ENCODE measurements around the gene GGT7.
"Not testable (repeated sequence)": the region's sequence is repeated elsewhere in the genome, so short reads cannot be mapped to it uniquely, and the experiment has no call there.

Gene GGT7, protein sequence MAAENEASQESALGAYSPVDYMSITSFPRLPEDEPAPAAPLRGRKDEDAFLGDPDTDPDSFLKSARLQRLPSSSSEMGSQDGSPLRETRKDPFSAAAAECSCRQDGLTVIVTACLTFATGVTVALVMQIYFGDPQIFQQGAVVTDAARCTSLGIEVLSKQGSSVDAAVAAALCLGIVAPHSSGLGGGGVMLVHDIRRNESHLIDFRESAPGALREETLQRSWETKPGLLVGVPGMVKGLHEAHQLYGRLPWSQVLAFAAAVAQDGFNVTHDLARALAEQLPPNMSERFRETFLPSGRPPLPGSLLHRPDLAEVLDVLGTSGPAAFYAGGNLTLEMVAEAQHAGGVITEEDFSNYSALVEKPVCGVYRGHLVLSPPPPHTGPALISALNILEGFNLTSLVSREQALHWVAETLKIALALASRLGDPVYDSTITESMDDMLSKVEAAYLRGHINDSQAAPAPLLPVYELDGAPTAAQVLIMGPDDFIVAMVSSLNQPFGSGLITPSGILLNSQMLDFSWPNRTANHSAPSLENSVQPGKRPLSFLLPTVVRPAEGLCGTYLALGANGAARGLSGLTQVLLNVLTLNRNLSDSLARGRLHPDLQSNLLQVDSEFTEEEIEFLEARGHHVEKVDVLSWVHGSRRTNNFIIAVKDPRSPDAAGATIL

DNA sequence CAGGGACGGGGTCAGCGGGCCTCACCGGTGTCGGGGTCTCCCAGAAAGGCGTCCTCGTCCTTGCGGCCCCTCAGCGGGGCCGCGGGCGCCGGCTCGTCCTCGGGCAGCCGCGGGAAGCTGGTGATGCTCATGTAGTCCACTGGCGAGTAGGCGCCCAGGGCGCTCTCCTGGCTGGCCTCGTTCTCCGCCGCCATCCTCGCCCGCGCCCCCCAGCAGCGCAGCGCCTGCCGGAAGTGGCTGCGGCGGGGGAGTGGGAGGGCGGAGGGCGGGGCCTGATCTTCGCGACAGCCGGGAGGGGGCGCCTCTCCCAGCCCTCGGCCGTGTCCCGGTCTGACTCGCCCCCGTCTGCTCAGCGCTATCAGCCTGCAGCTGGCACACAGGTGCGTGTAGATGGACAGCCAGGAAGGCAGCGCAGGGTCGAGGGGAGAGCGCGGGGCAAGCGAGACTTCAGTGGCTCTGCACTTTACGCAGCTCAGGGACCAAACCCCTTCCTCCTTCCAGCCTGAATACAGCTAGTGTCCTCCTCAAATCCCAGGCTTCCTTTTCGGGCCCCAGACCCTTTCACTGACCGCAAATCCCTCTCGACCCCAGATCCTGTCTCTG is at the start of gene GGT7:
TSS of gene GGT7 (minus strand) at position 235 of the 603 bp plus-strand sequence. CDS start at position 194, 41 bp downstream.
- peak; percentile 79 for DNase-seq (ENCODE audit: low read depth)

DNA sequence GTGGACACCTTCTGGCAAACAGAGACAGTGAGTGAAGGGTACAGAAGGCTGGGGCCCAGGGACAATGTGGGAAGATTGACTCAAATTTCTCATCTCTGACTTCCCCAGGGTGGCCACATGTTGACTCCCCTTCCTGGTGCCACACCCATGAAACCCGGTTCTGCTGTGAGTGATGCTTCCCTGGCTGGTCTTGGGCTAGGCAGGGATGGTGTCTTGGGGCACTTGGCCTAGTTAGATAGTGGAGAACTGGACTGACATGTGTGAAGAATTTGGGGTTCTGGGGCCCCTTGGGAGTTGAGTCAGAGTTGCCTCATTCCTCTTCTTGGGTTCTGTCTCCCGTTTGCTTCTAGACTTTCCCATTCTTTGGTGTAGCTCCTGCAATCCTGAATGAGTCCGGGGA is 48.8 kb upstream of the GGT7 start:
- no peak for DNase-seq (ENCODE audit: low read depth)

DNA sequence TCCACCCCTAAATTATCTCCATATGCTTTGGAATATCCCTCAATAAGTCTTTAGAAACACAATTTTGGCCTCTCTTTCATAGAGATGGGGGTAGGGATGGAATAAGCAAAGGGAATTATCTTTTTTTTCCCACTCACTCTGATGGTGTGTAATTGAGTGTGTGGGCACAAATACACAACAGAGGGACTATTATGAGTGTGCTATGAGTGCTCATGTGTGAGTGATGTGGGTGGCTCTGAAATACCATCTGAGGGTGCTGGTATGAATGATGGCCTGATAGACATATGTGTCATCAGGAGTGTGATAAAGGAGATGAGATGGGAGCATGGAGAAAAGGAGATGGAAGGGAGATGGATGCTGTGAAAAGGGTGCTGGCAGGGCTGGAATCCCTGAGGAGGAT is 47.4 kb upstream of the GGT7 start:
- no peak for DNase-seq (ENCODE audit: low read depth)

DNA sequence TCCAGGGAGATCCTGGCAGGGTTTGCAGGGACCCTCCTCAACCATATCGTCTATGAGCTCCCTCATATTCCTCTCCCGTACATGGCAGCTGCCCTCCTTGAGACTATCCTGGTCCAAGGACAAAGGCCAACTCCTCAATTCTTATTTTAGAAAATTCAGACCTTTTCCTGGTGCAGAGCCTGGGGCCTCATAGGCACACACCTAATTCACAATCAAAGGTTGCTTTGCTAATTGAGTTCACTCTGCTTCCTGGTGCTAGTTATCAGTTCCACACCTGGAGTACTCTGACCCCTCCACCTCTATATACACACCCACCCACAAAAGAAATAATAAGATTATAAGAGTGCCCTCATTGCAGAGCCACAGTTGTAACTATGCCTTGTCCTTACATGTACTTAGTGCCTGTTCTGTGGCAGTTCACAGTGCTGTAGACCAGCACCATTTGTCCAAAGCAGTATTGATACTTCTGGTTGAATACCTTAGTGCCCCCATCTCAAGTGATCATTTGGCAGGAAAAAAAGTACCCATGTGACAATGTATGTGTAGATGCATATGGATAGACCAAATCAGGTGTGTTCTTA is 44.2 kb upstream of the GGT7 start:
- DNase-seq (ENCODE audit: low read depth): no peak

DNA sequence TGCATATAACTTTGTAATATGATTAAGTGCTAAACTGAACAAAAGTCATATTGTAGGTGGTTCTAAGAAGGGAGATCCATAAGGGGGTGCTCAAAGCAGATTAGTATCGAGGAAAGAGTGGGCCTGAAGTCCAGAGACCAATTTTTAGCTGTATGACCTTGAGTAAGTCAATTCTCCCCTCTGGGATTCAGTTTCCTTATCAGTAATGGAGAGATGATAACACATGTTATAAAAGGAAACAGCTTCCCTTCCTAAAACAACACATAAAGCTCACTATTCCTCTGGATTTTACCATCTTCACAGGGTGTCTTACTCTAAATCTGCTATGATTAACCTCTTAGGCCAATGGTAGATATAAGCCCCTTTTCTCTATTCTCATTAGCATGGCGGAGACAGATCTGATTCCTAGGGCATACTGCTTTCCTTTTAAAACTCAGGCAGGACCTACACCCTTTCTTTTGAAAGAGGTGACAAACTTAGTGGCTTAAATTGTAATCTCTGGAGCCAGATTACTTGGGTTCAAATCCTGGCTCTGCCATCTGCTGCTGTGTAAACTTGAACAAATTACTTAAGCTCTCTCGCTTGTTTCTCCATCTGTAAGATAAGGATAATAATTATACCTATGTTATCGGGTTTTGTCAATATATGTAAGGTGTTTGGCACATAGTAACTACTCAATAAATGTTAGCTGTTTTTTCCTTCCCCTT is 43.2 kb upstream of the GGT7 start:
- no peak for DNase-seq (ENCODE audit: low read depth)

DNA sequence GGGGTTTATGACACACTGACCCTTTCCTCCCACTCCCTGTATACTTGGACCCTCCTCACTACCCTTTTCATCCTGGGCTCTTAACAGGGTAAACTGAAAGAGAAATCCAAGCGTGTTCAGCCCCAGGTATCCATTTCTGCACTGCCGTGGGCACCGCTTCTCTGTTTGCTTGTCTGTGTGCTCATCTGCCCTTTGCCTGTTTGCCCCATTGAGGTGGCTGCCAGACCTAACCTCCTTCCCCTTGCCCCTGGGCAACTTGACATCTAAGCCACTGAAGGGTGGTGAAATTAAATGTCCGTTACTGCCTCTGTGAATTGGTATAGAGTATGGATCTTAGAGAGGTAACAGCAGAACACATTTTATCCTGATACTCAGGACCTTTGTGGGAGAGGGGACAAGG is 42.5 kb upstream of the GGT7 start:
- DNase-seq (ENCODE audit: low read depth): no peak

DNA sequence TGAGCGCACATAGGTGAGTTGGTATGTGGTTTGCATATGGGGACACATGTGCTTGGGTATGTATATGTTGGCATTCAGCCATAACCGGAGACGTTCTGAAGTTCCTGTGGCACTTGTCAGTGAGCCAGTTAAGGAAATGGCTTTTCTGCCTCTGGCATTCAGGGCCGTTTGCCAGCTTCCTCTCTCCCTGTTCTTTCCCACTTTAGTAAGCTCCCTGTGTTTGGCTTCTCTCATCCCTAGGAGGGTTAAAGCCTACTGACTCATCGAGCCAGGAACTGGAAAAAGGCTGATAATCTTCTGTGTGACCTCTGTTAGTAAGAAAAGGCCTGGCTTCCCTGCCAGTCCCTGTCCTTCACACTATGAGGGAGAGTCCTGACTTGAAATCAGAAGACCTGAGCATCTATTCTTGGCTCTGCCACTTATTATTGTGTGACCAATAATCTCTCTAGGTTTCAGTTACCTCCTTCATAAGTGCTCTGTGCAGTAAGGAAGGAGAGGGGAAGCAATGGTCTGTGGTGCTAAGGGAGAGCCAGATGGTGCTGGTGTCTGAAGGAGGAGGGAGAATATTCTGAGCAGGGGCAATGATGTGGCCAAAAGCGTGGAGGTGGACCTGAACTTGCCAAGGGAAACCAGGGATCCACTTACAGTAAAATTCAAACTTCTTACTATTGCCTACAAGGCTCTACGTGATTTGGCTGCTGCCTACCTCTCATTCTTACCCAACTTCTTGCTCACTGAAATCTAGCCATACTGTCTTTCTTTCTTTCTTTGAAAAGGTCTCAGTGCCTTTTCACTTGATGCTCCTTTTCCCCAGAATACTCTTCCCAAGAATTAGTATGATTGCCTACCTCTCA is 35.2 kb upstream of the GGT7 start:
- DNase-seq (ENCODE audit: low read depth): no peak

DNA sequence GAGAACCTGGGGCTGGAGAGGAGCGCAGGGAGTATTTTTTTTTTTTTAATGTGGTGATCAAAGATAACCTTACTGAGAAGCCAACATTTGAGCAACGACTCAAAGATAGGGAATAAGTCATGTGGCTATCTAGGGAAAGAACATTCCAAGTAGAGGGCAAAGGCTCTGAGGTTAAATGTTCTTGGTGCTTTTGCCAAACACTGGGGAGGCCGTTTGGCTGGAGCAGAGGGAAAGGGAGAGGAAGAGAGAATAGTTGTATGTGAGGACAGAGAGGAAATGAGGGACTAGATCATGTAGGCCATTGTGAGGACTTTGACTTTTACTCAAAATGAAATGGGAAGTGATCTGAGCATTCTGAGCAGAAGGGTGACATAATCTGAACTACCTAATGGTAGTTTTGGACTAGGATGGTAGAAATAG is 31.6 kb upstream of the GGT7 start:
- no peak for DNase-seq (ENCODE audit: low read depth)

DNA sequence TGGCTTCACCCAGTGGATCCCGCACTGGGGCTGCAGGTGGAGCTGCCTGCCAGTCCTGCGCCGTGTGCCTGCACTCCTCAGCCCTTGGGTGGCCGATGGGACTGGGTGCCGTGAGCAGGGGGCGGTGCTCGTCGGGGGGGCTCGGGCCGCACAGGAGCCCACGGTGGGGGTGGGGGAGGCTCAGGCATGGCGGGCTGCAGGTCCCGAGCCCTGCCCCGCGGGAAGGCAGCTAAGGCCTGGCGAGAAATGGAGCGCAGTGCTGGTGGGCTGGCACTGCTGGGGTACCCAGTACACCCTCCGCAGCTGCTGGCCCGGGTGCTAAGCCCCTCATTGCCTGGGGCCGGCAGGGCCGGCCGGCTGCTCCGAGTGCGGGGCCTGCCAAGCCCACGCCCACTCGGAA is 26.1 kb upstream of the GGT7 start:
- DNase-seq (ENCODE audit: low read depth): not testable (repeated sequence)

DNA sequence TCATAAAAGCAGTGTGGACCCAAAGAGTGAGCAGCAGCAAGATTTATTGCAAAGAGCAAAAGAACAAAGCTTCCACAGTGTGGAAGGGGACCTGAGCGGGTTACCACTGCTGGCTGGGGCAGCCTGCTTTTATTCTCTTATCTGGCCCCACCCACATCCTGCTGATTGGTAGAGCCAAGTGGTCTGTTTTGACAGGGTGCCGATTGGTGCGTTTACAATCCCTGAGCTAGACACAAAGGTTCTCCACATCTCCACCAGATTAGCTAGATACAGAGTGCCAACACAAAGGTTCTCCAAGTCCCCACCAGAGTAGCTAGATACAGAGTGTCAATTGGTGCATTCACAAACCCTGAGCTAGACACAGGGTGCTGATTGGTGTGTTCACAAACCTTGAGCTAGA is 25.5 kb upstream of the GGT7 start:
- not testable (repeated sequence) for DNase-seq (ENCODE audit: low read depth)

DNA sequence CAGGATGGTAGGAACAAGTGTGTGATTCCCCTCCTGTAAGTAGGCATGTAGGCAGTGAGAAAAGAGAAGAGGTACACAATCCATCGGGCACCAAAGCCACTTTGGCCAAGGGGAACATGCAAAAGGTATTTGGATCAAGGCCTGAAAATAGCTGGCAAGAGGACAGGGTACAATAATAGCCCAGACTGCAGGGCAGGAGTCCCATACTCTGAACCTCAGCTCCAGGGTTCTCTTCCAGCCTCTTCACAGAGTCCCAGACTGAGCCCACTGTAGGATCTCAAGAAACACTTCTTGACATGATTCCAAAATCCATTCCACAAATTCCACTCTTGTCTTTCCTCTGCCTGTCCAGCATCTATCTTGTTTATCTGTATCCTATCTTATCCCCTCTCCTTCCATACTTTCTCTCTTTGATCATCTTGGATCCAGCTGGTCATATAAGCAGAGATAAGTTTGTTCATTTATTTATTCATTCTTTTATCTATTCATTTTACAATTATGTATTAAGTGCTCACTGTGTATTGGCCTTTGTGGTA is 23.5 kb upstream of the GGT7 start:
- DNase-seq (ENCODE audit: low read depth): no peak

DNA sequence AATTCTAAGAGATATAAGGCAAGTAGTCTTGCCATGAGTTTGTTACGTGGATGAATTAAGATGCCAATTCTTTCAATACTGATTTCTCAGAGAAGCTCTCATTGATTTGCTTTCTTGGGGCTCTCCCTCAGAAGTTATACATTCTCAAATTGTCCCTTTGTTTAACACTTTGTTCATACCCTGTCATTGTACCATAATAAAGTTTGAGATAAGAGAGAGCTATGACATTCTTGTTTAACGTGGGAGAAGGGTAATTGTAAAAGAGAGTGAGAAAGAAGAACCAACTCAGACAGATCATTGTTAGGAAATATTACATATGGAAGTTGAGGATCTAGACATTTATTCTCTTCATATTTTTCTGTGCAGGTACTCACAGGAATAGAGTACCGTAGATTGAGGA is 22.8 kb upstream of the GGT7 start:
- no peak for DNase-seq (ENCODE audit: low read depth)

DNA sequence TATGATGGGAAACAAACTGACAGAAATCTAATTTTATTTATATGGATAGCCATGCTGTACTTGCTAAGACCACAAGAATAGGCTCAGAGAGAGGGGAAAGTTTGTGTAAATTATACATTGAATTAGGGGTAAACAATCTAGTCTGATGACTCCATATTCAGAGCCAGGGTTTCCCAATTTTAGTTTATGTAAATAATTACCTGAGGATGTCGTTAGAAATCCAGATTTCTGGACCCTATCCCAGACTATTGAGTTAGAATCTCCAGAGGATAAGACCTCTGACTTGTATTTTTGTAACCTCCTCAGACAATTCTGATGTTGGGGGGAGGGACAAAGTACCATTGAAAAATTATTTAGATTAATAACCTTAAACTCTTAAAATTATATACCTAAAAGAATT is 22.1 kb upstream of the GGT7 start:
- no peak for DNase-seq (ENCODE audit: low read depth)

DNA sequence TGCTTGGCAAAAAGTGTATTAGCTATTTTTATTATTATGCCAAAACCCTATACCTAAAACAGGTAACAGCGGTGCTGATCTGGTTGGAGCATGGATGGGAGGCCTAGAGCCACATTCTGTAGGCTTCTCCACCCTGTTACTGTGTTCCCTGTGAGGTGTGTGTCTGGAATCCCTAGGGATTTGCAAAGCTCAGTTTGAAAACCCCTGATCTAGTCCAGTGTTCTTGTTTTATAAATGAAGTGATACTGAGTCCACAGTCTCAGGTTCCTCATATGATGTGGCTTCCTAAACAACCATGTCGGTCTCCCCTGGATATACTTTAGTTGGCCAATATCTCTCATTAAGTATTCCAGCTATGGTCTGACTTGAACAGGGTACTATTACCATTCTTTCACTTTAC is 20.0 kb upstream of the GGT7 start:
- no peak for DNase-seq (ENCODE audit: low read depth)

DNA sequence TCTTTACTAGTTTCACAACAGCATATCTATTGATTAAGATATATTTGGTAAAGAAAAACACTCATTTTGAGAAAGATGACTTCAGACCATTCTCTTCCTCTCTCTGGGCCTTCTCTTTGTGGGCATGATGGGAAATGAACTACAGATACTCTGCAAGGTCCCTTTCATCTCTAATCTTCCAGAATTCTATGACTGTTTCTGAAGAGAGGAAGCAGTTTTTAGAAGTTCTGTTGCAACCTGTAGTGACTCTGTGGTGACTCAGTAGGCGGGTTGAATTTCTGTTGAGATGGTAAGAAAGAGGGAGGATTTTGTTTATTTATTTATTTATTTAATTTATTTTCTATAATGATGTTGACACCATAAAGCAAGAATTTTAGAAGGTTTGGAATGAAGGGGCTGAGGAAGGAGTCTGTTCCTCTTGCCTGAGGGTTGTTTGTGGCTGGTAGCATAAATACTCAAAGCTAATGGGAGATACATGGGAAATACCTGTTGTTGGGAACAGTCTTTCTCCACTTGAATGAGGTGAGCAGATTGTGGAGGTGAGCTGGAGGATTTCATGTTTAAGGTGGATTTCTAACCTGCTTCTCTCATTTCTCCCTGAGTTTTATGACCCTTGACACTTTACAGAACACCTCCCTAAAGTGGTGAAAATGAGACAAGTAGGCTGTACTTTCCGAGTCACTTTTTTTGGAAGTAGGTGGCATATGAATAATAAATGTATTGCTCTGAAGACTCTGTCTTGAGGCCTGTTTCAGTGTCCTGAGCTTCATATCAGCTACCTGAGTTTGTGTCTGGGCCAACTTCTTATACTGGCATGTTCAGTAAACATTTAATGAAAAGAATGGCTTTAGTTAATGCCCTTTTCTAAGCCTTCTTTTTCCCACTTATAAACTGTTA is 18.8 kb upstream of the GGT7 start:
- DNase-seq (ENCODE audit: low read depth): no peak

DNA sequence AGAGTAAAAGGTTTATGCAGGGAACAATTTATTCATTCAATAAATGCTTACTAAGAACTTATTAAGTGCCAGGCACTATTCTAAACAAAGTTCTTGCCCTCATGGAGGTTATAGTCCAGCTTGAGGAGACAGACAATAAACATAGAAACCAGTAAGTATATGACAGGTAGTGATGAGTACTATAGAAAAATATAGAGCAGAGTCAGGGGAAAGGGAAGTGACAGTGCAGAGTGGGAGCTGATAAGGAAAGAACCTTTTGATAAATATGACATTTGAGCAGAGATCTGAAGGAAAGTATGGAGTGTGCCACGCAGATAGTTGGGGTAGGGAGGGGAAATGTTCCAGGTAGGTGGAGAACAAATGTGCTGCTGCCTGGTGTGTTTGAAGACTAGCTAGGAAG is 15.8 kb upstream of the GGT7 start:
- no peak for DNase-seq (ENCODE audit: low read depth)

DNA sequence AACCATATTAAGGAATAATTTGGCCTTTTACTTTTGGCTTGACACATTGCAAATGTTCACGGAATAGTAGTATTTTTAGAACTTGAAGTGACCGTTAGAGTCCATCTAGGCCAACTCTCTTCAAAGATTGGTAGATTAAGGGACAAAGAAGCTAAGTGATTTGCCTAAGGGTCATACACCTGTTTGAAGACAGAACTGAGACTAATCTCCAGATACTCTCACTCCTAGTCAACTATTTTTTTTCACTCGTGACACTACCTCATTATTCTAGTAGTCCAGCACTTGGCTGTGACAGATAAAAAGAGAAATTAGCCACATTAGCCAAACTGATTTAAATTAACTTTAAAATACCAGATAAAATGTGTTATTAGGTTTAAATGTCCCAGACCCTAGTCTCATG is 14.4 kb upstream of the GGT7 start:
- DNase-seq (ENCODE audit: low read depth): no peak

DNA sequence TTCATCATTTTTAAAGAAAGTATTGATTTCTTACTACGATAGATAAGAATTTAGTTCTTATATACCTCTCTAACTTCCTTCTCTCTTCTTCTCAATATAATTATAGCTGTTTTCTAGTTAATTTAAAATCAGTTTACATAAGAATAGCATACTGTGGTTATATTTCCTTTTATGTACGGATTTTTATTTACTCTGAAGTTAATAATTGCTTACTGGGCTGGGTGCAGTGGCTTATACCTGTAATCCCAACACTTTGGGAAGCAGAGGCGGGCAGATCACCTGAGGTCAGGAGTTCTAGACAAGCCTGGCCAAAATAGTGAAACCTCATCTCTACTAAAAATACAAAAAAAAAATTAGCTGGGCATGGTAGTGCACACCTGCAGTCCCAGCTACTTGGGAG is 13.5 kb upstream of the GGT7 start:
- DNase-seq (ENCODE audit: low read depth): no peak

DNA sequence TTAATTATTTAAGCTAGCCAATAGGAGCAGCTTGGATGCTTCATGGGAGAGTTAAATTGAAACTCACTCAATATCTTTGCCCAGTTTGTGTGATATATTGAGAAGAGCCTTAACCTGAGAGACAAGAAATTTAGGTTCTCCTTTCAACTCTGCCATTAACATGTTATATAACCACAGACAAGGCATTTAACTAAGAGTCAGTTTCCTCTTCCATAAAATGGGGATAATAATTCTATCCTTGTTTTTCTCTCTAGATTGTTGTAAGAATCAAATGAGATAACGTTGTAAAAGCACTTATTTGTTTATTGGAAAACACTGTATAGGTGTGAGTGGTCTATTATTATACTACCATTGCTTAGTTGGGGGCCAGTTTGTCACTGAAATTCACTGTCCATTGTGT is 11.6 kb upstream of the GGT7 start:
- no peak for DNase-seq (ENCODE audit: low read depth)

DNA sequence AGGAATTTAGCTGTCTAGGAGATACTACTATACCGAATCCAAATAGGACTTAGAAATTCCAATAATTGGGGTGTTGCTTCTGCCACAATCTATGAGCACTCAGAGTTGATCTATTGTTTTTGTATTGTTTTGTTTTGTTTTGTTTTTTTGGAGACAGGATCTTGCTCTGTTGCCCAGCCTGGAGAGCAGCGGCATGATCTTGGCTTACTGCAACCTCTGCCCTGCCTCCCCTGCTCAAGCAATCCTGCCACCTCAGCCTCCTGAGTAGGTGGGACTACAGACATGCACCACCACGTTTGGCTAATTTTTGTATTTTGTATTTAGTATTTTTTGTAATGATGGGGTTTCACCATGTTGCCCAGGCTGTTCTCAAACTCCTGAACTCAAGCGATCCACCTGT is 11.2 kb upstream of the GGT7 start:
- no peak for DNase-seq (ENCODE audit: low read depth)

Data from stimulated activated CD8-positive, alpha-beta memory T cell treated with anti-CD3 and anti-CD28 coated beads, Interleukin-15, amount 100 ng/mL, for 1 hour (primary cell).